Nephron progenitor cell (in vitro differentiated cells): Measurements from ENCODE around the gene CLK1.
A peak's percentile ranks its signal among the peaks of the same experiment; 100 is the strongest.

Experiments used
- DNase-seq: peaks from one replicate; pipeline ENCODE4 v3.0.0; 2021
- H3K27ac Mint-ChIP-seq: 2 replicates; pipeline ENCODE4 v1.8.0; 2021; ENCODE audit warnings: mild to moderate bottlenecking, moderate library complexity, mixed read lengths
- H3K27me3 Mint-ChIP-seq: 2 replicates; pipeline ENCODE4 v1.8.0; 2021; ENCODE audit warnings: mild to moderate bottlenecking, low read depth, mixed read lengths; ENCODE audit not compliant: poor library complexity
- H3K36me3 Mint-ChIP-seq: 2 replicates; pipeline ENCODE4 v1.8.0; 2021; ENCODE audit warnings: low read depth, mixed read lengths
- H3K4me1 Mint-ChIP-seq: 2 replicates; pipeline ENCODE4 v1.8.0; 2021; ENCODE audit warnings: mixed read lengths
- H3K4me3 Mint-ChIP-seq: 2 replicates; pipeline ENCODE4 v1.8.0; 2021; ENCODE audit warnings: mild to moderate bottlenecking, moderate library complexity, mixed read lengths
- H3K9me3 Mint-ChIP-seq: 2 replicates; pipeline ENCODE4 v1.8.0; 2021; ENCODE audit warnings: mild to moderate bottlenecking, moderate library complexity, mixed read lengths
- TF ChIP-seq, protein P1 (sequence below): fragments of 200-600 bp; sonication (generic); IDR thresholded peaks from 2 replicates; pipeline ENCODE4 v1.5.0; 2021; ENCODE audit warnings: antibody characterized with exemption

The CLK1 gene

DNA sequence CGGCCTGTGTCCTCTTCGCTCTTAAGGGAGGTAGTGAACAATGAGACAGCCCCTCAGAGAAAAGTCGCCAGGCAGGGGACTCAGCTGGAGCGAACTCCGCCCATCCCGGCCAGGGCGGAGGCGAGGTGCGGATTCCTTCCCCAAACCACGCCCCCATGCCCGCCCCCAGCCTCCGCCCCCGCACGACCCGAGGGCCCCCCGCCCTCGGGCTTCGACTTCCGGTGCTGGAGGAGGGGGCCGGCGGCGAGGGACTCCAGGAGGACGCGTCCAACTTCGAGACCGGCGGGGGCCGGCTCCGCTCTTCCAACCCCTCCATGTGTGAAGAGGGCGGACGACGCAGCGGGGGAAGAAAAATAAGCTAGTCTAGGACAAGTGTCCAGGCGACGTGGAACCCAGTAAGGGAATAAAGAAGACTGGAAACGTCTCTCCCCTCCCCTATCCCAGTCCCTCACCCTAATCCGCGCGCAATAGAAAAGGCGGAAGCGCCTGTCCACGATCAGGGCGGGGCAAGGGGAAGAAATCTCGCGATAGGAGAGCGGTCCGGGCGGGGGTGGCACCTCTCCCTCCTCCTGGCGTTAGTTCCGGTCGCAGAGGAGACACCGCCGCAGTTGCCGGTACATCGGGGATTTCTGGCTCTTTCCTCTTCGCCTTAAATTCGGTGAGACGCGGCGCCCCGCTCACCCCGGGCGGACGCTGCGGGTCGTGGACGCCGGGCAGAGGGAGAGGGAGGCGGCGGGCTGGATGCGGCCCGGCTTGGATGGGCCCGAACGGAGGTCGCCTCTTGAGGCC is 52.9 kb downstream of the CLK1 start, which contains the start of gene BZW1:
BZW1 (plus strand) TSS at position 578 of the 789 bp plus-strand sequence. CDS start 1,308 bp downstream, outside the sequence.
- Mint-ChIP-seq H3K36me3 (peaks cover 28% of the 10 kb centered on the region), H3K9me3 (no peaks in the 10 kb centered on the region), H3K27ac (peak within 1 kb of the TSS; percentile 100), H3K27me3 (no peaks in the 10 kb centered on the region), H3K4me3 (peak within 1 kb of the TSS; percentile 98), H3K4me1 (peaks cover 47% of the 10 kb centered on the region)
- TF ChIP-seq, protein P1, sequence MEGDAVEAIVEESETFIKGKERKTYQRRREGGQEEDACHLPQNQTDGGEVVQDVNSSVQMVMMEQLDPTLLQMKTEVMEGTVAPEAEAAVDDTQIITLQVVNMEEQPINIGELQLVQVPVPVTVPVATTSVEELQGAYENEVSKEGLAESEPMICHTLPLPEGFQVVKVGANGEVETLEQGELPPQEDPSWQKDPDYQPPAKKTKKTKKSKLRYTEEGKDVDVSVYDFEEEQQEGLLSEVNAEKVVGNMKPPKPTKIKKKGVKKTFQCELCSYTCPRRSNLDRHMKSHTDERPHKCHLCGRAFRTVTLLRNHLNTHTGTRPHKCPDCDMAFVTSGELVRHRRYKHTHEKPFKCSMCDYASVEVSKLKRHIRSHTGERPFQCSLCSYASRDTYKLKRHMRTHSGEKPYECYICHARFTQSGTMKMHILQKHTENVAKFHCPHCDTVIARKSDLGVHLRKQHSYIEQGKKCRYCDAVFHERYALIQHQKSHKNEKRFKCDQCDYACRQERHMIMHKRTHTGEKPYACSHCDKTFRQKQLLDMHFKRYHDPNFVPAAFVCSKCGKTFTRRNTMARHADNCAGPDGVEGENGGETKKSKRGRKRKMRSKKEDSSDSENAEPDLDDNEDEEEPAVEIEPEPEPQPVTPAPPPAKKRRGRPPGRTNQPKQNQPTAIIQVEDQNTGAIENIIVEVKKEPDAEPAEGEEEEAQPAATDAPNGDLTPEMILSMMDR, result no peak
- DNase-seq, result peak; percentile 95

DNA sequence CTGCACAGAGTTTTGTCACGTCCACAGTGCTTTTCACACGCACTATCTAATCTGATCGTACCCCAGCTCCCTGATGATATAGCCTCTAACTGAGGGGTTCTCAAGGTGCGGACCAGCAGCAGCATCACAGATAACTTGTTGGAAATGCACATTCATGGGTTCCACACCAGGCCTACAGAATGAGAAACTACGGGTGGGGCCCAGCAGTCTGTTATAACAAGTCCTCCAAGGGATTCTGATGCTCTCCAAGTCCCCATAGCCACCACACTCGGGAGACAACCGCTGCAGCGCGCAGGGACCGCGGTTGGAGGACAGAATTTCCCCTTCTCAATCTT is 53.5 kb downstream of the CLK1 start:
- no peaks in the 10 kb centered on the region for H3K27me3 Mint-ChIP-seq

DNA sequence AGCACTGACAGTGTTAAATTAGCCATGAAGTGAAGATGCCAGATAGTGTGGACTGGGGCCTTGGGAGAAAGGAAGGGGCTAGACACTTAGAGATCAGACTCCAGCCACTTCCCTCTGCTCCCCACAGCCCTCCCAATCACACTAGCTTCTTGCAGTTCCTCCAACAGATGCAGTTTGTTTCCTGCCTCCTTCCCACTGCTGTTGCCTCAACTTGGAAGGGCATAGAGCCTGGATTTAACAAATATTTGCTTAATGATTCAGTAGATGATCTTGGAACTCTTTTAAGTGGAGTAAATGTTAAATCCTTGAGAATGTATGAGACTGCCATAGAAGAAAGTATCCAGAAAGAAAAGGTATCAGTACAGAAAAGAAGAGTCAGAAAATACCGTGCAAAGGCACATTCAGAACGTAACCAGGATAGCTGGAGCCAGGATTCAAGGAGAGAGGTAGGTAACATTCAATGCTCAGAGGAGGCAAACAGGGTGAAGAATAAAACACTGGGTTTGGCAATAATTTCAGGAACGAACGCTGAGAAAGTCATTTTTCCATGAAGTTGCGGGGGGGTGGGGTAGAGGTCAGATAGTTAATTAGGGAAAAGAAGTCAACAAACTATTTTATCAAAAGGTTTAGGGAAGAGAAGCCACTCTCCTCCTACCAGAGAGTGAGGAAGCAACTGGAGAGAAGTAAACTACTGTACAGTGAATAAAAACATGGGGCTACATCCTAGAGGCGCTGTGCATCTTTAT is 54.0 kb downstream of the CLK1 start:
- Mint-ChIP-seq H3K27ac (peak overlapping the region; percentile 19), H3K4me3 (peak overlapping the region; percentile 80), H3K36me3 (peaks cover 17% of the 10 kb centered on the region), H3K27me3 (peaks cover 2% of the 10 kb centered on the region), H3K9me3 (no peaks in the 10 kb centered on the region), H3K4me1 (peaks cover 47% of the 10 kb centered on the region)
- no peak for DNase-seq
- TF ChIP-seq, protein P1, result no peak

More for the DNA sequence above, 53.5 kb downstream of the CLK1 start:
- peak overlapping the region; percentile 80 for H3K4me3 Mint-ChIP-seq
- DNase-seq, result no peak
- H3K4me1 Mint-ChIP-seq, result peaks cover 47% of the 10 kb centered on the region
- peaks cover 23% of the 10 kb centered on the region for H3K36me3 Mint-ChIP-seq
- H3K27ac Mint-ChIP-seq, result peak overlapping the region; percentile 19
- TF ChIP-seq, protein P1, result no peak
- H3K9me3 Mint-ChIP-seq, result no peaks in the 10 kb centered on the region

GRCh38 chr2:200809506-200810251 is 54.8 kb downstream of the CLK1 start:
- Mint-ChIP-seq H3K27ac (no peak overlapping the region), H3K4me1 (peaks cover 44% of the 10 kb centered on the region), H3K9me3 (no peaks in the 10 kb centered on the region), H3K4me3 (peak overlapping the region; percentile 80), H3K27me3 (peaks cover 9% of the 10 kb centered on the region), H3K36me3 (peaks cover 10% of the 10 kb centered on the region)
- TF ChIP-seq, protein P1, result no peak
- DNase-seq, result no peak
